Mononuclear cell (primary cell): ENCODE measurements around the gene RSPO4. TPM values are rescaled to one million over a fixed set of nuclear protein-coding genes. Genes with fewer than 3 reads are reported as not detected.
"Not testable (repeated sequence)": the region's sequence is repeated elsewhere in the genome, so short reads cannot be mapped to it uniquely, and the experiment has no call there.

ENCODE experiments used
- H3K27me3 ChIP-seq: 2 replicates; pipeline ENCODE4 v1.6.0; 2011; ENCODE audit warnings: low read length, control low read depth; ENCODE audit not compliant: insufficient read depth
- H3K4me1 ChIP-seq: 2 replicates; pipeline ENCODE4 v1.5.1; 2011; ENCODE audit warnings: mild to moderate bottlenecking, low read length, control low read depth; ENCODE audit not compliant: insufficient read depth
- H3K4me3 ChIP-seq: 2 replicates; pipeline ENCODE4 v1.5.1; 2011; ENCODE audit warnings: mild to moderate bottlenecking, low read length, moderate library complexity
- H3K9me3 ChIP-seq: 2 replicates; pipeline ENCODE4 v1.5.1; 2011; ENCODE audit warnings: low read depth, mild to moderate bottlenecking, control low read depth, low read length
- total RNA-seq: library from RNA; depleted of rRNA; stranded (reverse); fragments of >200 nt; gene quantifications from one replicate; pipeline ENCODE4 v1.2.3, GENCODE V29; 2012

Gene RSPO4
- total RNA-seq, 1 donor = not detected

GRCh38 chr20:992801-993535, 9.1 kb downstream of the RSPO4 start:
- Histone ChIP-seq H3K4me1 (no peaks in the 10 kb centered on the region), H3K9me3 (no peaks in the 10 kb centered on the region), H3K27me3 (no peaks in the 10 kb centered on the region), H3K4me3 (no peak overlapping the region)

- Histone ChIP-seq H3K4me1 (no peaks in the 10 kb centered on the region), H3K27me3 (no peaks in the 10 kb centered on the region), H3K4me3 (no peak overlapping the region), H3K9me3 (no peaks in the 10 kb centered on the region)
Observed at GRCh38 chr20:991850-992249, 10.3 kb downstream of the RSPO4 start.

DNA sequence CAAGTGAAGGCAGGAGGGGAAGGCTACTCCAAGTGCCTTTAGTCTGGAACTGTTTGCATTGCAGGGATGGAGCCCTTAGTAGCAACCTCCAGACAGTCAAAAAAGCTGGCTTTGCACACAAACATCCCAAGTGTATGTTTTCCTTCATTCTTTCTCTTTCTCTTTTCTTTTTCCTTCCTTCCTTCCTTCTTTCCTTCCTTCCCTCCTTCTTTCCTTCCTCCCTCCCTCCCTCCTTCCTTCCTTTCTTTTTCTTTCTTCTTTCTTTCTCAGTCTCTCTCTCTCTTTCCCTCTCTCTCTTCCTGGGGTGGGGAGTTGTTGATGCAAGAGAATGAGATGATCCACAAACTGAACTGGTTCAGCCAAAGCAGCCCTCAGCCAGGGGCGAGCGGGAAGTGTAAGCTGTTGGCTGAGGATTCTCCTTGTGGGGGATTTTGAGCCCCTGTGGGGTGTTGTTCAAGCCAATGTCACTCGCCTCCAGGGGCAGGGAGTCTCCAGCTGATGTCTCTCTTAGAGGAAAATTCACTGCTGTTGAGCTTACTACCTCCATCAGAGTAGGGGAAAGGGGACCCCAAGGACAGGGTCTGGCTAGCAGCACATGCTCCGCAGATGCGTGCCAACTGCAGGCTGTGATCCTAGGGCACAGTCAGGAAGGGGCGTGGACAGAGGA, 11.7 kb downstream of the RSPO4 start:
- Histone ChIP-seq H3K4me1 (no peaks in the 10 kb centered on the region), H3K4me3 (no peak overlapping the region), H3K9me3 (no peaks in the 10 kb centered on the region), H3K27me3 (no peaks in the 10 kb centered on the region)

- no peaks in the 10 kb centered on the region for H3K27me3 ChIP-seq
- H3K9me3 ChIP-seq = no peaks in the 10 kb centered on the region
- no peak overlapping the region for H3K4me3 ChIP-seq
- H3K4me1 ChIP-seq = no peaks in the 10 kb centered on the region
Observed at GRCh38 chr20:988272-988671, 13.8 kb downstream of the RSPO4 start.

DNA sequence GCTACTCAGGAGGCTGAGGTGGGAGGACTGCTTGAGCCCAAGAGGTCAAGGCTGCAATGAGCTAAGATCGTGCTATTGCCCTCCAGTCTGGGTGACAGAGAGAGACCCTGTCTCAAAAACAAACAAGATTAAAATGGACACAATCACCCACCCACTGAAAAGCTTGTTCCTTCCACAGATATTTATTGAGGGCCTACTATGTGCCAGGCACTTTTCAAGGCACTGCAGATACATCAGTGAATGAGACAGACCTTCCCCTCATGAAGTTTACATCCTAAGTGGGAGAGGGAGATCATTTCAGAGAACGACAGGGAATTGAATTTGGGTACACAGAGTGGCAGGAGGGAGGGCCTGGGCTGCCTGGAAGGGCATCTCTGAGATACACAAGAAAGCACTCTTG, 14.4 kb downstream of the RSPO4 start:
- Histone ChIP-seq H3K9me3 (no peaks in the 10 kb centered on the region), H3K4me3 (no peak overlapping the region), H3K4me1 (no peaks in the 10 kb centered on the region), H3K27me3 (no peaks in the 10 kb centered on the region)

GRCh38 chr20:986733-987355, 15.3 kb downstream of the RSPO4 start:
- H3K27me3 ChIP-seq = no peaks in the 10 kb centered on the region
- H3K4me3 ChIP-seq = no peak overlapping the region
- H3K4me1 ChIP-seq = no peaks in the 10 kb centered on the region
- H3K9me3 ChIP-seq = no peaks in the 10 kb centered on the region

GRCh38 chr20:984994-985393, 17.1 kb downstream of the RSPO4 start:
- not testable (repeated sequence) for H3K4me1 ChIP-seq, H3K27me3 ChIP-seq, H3K9me3 ChIP-seq, H3K4me3 ChIP-seq

GRCh38 chr20:982754-983153, 19.4 kb downstream of the RSPO4 start:
- no peaks in the 10 kb centered on the region for H3K4me1 ChIP-seq
- H3K9me3 ChIP-seq = no peaks in the 10 kb centered on the region
- no peaks in the 10 kb centered on the region for H3K27me3 ChIP-seq
- no peak overlapping the region for H3K4me3 ChIP-seq

DNA sequence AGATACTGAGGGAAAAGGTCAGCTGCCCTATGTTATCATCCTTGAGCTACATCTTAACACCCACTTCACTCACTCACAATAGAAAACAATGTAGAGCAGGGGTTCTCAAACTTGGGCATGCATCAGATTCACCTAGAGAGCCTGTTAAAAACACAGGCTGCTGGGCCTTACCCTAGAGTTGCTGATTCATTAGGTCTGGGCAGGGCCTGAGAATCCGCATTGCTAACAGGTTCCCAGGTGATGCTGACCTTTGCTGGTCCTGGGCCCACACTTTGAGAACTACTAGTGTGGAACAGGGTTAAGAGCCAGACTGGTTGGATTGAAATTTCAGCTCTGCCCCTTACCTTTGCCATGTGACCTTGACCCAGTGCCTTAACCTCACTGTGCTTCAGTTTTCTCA, 25.1 kb downstream of the RSPO4 start:
- no peak overlapping the region for H3K4me3 ChIP-seq
- no peaks in the 10 kb centered on the region for H3K27me3 ChIP-seq
- no peaks in the 10 kb centered on the region for H3K4me1 ChIP-seq
- no peaks in the 10 kb centered on the region for H3K9me3 ChIP-seq

- H3K4me1 ChIP-seq = no peaks in the 10 kb centered on the region
- no peak overlapping the region for H3K4me3 ChIP-seq
- H3K9me3 ChIP-seq = no peaks in the 10 kb centered on the region
- H3K27me3 ChIP-seq = no peaks in the 10 kb centered on the region
Observed at GRCh38 chr20:976033-976432, 26.1 kb downstream of the RSPO4 start.

DNA sequence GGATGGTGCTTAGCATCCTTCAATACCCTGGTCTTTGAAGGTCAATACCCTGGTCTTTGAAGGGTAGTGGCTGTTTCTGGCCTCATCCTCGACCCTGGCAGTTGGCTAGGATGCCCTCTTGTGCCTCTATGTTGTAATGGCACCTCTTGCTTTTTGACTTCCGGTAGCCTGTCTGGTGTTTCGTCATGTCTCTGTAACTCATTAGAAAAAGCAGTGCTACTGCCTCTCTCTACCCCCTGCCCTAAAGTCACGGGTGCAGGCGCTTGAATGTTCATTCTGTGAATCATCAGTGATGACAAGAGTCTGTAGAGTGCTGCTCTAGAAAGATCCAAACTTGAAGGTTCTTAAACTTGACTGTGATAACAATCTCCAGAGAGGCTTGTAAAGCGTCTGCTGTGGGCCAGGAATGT, 28.3 kb downstream of the RSPO4 start:
- no peak overlapping the region for H3K4me3 ChIP-seq
- H3K9me3 ChIP-seq = no peaks in the 10 kb centered on the region
- H3K27me3 ChIP-seq = no peaks in the 10 kb centered on the region
- H3K4me1 ChIP-seq = no peaks in the 10 kb centered on the region

GRCh38 chr20:972256-972655, 29.9 kb downstream of the RSPO4 start:
- Histone ChIP-seq H3K4me1 (no peaks in the 10 kb centered on the region), H3K9me3 (no peaks in the 10 kb centered on the region), H3K4me3 (no peak overlapping the region), H3K27me3 (no peaks in the 10 kb centered on the region)

DNA sequence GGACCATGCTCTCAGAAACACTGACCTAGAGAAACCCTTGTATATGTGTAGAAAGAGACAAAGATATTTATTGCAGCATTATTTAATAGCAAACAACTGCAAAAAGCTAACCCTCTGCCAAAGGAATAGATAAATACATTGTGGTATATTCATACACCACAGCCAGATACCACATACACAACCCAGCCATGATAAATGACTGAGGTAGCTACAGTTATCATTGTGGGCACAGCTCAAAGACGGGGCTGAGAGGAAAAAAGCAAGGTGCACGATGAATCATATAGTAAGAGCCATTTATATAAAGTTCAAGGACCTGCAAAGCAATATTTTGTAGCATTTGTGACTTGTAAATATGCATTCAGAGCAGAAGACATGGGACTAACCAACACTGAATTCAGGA, 30.8 kb downstream of the RSPO4 start:
- H3K4me3 ChIP-seq = no peak overlapping the region
- no peaks in the 10 kb centered on the region for H3K27me3 ChIP-seq
- no peaks in the 10 kb centered on the region for H3K4me1 ChIP-seq
- H3K9me3 ChIP-seq = no peaks in the 10 kb centered on the region

DNA sequence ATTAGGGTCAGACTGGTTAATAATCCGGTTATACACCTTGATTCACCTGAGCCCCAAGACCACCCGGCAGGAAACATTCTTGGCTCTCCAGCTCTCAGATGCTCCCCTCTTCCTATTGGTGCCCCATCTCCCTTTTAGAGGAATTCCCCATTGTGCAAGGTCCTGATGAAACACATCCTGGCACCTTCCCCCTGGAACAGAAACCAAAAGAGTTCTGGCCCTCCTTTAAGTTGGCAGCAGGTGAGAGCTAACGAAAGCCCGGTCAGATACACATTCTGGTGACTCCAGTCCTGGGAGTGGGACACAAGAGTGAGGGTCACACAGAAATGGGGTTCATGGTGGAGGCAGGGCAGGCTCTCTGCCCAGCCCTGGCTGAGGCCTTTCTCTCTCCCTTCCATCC, 32.2 kb downstream of the RSPO4 start:
- no peaks in the 10 kb centered on the region for H3K9me3 ChIP-seq
- H3K4me3 ChIP-seq = no peak overlapping the region
- no peaks in the 10 kb centered on the region for H3K4me1 ChIP-seq
- no peaks in the 10 kb centered on the region for H3K27me3 ChIP-seq

DNA sequence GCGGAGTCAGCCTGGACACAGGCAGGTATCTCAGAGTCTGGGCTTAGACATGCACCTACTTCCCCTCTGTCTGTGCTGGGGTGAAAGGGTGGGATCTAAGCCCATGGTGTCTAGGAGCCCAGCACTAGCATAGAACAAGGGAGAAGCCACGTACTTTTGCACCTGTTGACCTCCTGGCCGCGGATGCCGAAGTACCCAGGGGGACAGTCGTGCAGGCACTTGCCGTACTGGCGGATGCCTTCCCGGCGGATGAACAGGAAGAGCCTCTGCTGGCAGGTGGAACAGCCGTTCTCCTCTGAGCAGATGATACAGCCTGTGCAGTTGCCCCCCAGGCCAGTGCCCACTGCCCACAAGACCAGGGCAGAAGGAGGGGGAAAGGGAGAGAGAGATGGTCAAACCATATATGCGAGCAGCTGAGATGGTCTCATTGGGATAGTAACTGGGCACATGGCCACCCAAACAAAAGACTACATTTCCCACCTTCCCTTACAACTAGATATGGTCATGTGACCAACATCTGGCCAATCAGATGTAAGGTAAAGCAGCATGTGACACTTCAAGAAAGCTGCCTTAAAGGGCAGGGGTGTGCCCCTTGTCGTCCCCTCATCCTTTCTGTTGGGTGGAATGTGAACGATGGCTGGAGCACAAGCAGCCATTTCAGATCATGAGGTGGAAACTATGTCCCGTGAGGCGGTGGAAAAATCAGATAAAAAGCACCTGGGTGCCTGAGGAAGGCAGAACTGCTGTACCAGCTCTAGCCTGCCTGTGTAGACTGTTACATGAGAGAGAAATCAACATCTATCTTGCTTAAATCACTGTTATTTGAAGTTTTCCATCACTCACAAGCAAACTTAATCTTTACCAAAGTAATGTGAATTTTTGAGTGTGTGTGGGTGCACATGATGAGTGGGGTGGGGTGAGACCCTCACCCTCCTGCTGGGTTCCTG, 34.0 kb downstream of the RSPO4 start:
- no peaks in the 10 kb centered on the region for H3K4me1 ChIP-seq
- no peak overlapping the region for H3K4me3 ChIP-seq
- H3K27me3 ChIP-seq = no peaks in the 10 kb centered on the region
- no peaks in the 10 kb centered on the region for H3K9me3 ChIP-seq
